ENCODE measurements around the gene KRT33A.

Gene KRT33A

GRCh38 chr17:41393826-41394225 is 43.2 kb upstream of the KRT33A start:
- no peak for ATAC-seq
- no peak for TF ChIP-seq ZFP30 (CRISPR knock-in tag; IDR thresholded peaks at IDR 0.05)
- no peak for TF ChIP-seq CSDC2 (CRISPR knock-in tag; IDR thresholded peaks at IDR 0.05)
- no peak for TF ChIP-seq BACH2 (CRISPR knock-in tag; IDR thresholded peaks at IDR 0.05; ENCODE audit: borderline replicate concordance)
- TF ChIP-seq, protein P1, sequence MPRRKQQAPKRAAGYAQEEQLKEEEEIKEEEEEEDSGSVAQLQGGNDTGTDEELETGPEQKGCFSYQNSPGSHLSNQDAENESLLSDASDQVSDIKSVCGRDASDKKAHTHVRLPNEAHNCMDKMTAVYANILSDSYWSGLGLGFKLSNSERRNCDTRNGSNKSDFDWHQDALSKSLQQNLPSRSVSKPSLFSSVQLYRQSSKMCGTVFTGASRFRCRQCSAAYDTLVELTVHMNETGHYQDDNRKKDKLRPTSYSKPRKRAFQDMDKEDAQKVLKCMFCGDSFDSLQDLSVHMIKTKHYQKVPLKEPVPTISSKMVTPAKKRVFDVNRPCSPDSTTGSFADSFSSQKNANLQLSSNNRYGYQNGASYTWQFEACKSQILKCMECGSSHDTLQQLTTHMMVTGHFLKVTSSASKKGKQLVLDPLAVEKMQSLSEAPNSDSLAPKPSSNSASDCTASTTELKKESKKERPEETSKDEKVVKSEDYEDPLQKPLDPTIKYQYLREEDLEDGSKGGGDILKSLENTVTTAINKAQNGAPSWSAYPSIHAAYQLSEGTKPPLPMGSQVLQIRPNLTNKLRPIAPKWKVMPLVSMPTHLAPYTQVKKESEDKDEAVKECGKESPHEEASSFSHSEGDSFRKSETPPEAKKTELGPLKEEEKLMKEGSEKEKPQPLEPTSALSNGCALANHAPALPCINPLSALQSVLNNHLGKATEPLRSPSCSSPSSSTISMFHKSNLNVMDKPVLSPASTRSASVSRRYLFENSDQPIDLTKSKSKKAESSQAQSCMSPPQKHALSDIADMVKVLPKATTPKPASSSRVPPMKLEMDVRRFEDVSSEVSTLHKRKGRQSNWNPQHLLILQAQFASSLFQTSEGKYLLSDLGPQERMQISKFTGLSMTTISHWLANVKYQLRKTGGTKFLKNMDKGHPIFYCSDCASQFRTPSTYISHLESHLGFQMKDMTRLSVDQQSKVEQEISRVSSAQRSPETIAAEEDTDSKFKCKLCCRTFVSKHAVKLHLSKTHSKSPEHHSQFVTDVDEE (CRISPR knock-in tag; IDR thresholded peaks at IDR 0.05), result no peak
- TF ChIP-seq PPARA (CRISPR knock-in tag; IDR thresholded peaks at IDR 0.05; ENCODE audit: borderline replicate concordance), result no peak
- TF ChIP-seq ZNF8 (CRISPR knock-in tag; IDR thresholded peaks at IDR 0.05), result no peak
- no peak for TF ChIP-seq ARNTL (CRISPR knock-in tag; IDR thresholded peaks at IDR 0.05; ENCODE audit: borderline replicate concordance, low read depth)
- TF ChIP-seq, protein P2, sequence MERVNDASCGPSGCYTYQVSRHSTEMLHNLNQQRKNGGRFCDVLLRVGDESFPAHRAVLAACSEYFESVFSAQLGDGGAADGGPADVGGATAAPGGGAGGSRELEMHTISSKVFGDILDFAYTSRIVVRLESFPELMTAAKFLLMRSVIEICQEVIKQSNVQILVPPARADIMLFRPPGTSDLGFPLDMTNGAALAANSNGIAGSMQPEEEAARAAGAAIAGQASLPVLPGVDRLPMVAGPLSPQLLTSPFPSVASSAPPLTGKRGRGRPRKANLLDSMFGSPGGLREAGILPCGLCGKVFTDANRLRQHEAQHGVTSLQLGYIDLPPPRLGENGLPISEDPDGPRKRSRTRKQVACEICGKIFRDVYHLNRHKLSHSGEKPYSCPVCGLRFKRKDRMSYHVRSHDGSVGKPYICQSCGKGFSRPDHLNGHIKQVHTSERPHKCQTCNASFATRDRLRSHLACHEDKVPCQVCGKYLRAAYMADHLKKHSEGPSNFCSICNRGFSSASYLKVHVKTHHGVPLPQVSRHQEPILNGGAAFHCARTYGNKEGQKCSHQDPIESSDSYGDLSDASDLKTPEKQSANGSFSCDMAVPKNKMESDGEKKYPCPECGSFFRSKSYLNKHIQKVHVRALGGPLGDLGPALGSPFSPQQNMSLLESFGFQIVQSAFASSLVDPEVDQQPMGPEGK (CRISPR knock-in tag; IDR thresholded peaks at IDR 0.05; ENCODE audit: borderline replicate concordance), result no peak
- no peak for TF ChIP-seq ZNF70 (CRISPR knock-in tag; IDR thresholded peaks at IDR 0.05)
- no peak for TF ChIP-seq ISL1 (CRISPR knock-in tag; IDR thresholded peaks at IDR 0.05)
- no peak for TF ChIP-seq RARB (CRISPR knock-in tag; IDR thresholded peaks at IDR 0.05)
- TF ChIP-seq TOX (CRISPR knock-in tag; IDR thresholded peaks at IDR 0.05; ENCODE audit: borderline replicate concordance), result no peak
- TF ChIP-seq SNAI2 (CRISPR knock-in tag; IDR thresholded peaks at IDR 0.05), result no peak
- TF ChIP-seq, protein P3, sequence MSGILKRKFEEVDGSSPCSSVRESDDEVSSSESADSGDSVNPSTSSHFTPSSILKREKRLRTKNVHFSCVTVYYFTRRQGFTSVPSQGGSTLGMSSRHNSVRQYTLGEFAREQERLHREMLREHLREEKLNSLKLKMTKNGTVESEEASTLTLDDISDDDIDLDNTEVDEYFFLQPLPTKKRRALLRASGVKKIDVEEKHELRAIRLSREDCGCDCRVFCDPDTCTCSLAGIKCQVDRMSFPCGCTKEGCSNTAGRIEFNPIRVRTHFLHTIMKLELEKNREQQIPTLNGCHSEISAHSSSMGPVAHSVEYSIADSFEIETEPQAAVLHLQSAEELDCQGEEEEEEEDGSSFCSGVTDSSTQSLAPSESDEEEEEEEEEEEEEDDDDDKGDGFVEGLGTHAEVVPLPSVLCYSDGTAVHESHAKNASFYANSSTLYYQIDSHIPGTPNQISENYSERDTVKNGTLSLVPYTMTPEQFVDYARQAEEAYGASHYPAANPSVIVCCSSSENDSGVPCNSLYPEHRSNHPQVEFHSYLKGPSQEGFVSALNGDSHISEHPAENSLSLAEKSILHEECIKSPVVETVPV (CRISPR knock-in tag; IDR thresholded peaks at IDR 0.05), result no peak

DNA sequence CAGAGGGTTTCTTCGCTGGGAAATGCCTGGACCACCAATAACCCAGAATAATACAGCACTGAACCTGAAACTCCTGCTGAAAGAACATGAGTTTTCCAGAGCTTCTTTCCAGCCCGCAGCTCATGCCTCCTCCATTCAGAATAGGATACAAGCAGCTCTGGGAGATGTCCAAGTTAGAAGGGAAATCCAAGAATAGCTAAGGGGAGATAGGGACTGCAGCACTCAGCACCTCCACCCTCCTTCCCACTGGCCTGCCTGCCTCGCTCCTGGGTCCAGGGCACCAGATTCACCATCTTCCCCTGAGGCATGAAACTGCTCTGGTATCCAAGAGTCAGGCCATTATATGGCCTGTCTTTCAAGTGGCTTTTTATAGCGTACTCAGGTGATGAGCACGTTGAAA is 42.7 kb upstream of the KRT33A start:
- TF ChIP-seq, protein P1 (CRISPR knock-in tag; IDR thresholded peaks at IDR 0.05), result no peak
- no peak for TF ChIP-seq ZC3H10 (CRISPR knock-in tag; IDR thresholded peaks at IDR 0.05)
- no peak for TF ChIP-seq ZNF565 (CRISPR knock-in tag; conservative IDR thresholded peaks at IDR 0.05; ENCODE audit: low read depth)
- no peak for TF ChIP-seq ARNTL (CRISPR knock-in tag; IDR thresholded peaks at IDR 0.05; ENCODE audit: borderline replicate concordance, low read depth)
- no peak for TF ChIP-seq RARB (CRISPR knock-in tag; IDR thresholded peaks at IDR 0.05)
- TF ChIP-seq, protein P4, sequence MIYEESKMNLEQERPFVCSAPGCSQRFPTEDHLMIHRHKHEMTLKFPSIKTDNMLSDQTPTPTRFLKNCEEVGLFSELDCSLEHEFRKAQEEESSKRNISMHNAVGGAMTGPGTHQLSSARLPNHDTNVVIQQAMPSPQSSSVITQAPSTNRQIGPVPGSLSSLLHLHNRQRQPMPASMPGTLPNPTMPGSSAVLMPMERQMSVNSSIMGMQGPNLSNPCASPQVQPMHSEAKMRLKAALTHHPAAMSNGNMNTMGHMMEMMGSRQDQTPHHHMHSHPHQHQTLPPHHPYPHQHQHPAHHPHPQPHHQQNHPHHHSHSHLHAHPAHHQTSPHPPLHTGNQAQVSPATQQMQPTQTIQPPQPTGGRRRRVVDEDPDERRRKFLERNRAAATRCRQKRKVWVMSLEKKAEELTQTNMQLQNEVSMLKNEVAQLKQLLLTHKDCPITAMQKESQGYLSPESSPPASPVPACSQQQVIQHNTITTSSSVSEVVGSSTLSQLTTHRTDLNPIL (CRISPR knock-in tag; IDR thresholded peaks at IDR 0.05; ENCODE audit: low read depth), result no peak
- ATAC-seq, result no peak

- no peak for ATAC-seq
- TF ChIP-seq, protein P1 (CRISPR knock-in tag; IDR thresholded peaks at IDR 0.05), result no peak
- TF ChIP-seq, protein P4 (CRISPR knock-in tag; IDR thresholded peaks at IDR 0.05; ENCODE audit: low read depth), result no peak
- TF ChIP-seq, protein P2 (CRISPR knock-in tag; IDR thresholded peaks at IDR 0.05; ENCODE audit: borderline replicate concordance), result no peak
- TF ChIP-seq ZC3H10 (CRISPR knock-in tag; IDR thresholded peaks at IDR 0.05), result no peak
- TF ChIP-seq RARB (CRISPR knock-in tag; IDR thresholded peaks at IDR 0.05), result no peak
- no peak for TF ChIP-seq ZNF70 (CRISPR knock-in tag; IDR thresholded peaks at IDR 0.05)
- TF ChIP-seq, protein P3 (CRISPR knock-in tag; IDR thresholded peaks at IDR 0.05), result no peak
- no peak for TF ChIP-seq TCF4 (CRISPR knock-in tag; IDR thresholded peaks at IDR 0.05; ENCODE audit: borderline replicate concordance)
Observed at GRCh38 chr17:41392278-41392677, 41.6 kb upstream of the KRT33A start.

All from SK-N-SH treated with all-trans-retinoic acid at 6 μM for 48 hours (cell line).